Measurements from ENCODE around the gene CASP2.

The CASP2 gene

GRCh38 chr7:143327903-143328302, 39.8 kb downstream of the CASP2 start:
- no peak for DNase-seq (ENCODE audit: low read depth in 4 of 4, low spot score in 1 of 4)

GRCh38 chr7:143329471-143330170, 41.5 kb downstream of the CASP2 start:
- DNase-seq (ENCODE audit: low read depth in 4 of 4, low spot score in 1 of 4), result no peak

- DNase-seq (ENCODE audit: low read depth in 4 of 4, low spot score in 1 of 4), result no peak
Observed at GRCh38 chr7:143331179-143331801, 43.1 kb downstream of the CASP2 start.

- no peak for DNase-seq (ENCODE audit: low read depth in 4 of 4, low spot score in 1 of 4)
Observed at GRCh38 chr7:143334244-143334643, 46.1 kb downstream of the CASP2 start.

- DNase-seq (ENCODE audit: low read depth in 4 of 4, low spot score in 1 of 4), result no peak
Observed at GRCh38 chr7:143337216-143337615, 49.1 kb downstream of the CASP2 start.

GRCh38 chr7:143341842-143342241, 53.7 kb downstream of the CASP2 start:
- DNase-seq (ENCODE audit: low read depth in 4 of 4, low spot score in 1 of 4), result no peak

GRCh38 chr7:143343596-143343995, 55.4 kb downstream of the CASP2 start:
- no peak for DNase-seq (ENCODE audit: low read depth in 4 of 4, low spot score in 1 of 4)

- peak; percentile 35 to 52 (median 42) for DNase-seq (ENCODE audit: low read depth in 4 of 4, low spot score in 1 of 4)
Observed at GRCh38 chr7:143345428-143345900, 57.3 kb downstream of the CASP2 start.

GRCh38 chr7:143346018-143346417, 57.9 kb downstream of the CASP2 start:
- no peak for DNase-seq (ENCODE audit: low read depth in 4 of 4, low spot score in 1 of 4)

- no peak for DNase-seq (ENCODE audit: low read depth in 4 of 4, low spot score in 1 of 4)
Observed at GRCh38 chr7:143347950-143348349, 59.8 kb downstream of the CASP2 start.

- DNase-seq (ENCODE audit: low read depth in 4 of 4, low spot score in 1 of 4), result no peak
Observed at GRCh38 chr7:143351060-143351459, 62.9 kb downstream of the CASP2 start.

GRCh38 chr7:143351574-143351973, 63.4 kb downstream of the CASP2 start:
- DNase-seq (ENCODE audit: low read depth in 4 of 4, low spot score in 1 of 4), result no peak

- no peak for DNase-seq (ENCODE audit: low read depth in 4 of 4, low spot score in 1 of 4)
Observed at GRCh38 chr7:143352531-143353002, 64.4 kb downstream of the CASP2 start.

GRCh38 chr7:143354376-143354775, 66.2 kb downstream of the CASP2 start:
- DNase-seq (ENCODE audit: low read depth in 4 of 4, low spot score in 1 of 4), result no peak

GRCh38 chr7:143354965-143355364, 66.8 kb downstream of the CASP2 start:
- DNase-seq (ENCODE audit: low read depth in 4 of 4, low spot score in 1 of 4), result no peak

GRCh38 chr7:143355450-143356385, 67.6 kb downstream of the CASP2 start:
- no peak for DNase-seq (ENCODE audit: low read depth in 4 of 4, low spot score in 1 of 4)

GRCh38 chr7:143356414-143357050, 68.4 kb downstream of the CASP2 start:
- no peak for DNase-seq (ENCODE audit: low read depth in 4 of 4, low spot score in 1 of 4)

Measured in stimulated activated CD4-positive, alpha-beta T cell treated with anti-CD3 and anti-CD28 coated beads, Interleukin-1b, Interleukin-23, amount 100 ng/mL, for 24 hours (primary cell).